ENCODE data around the gene PLEKHH1.

DNA sequence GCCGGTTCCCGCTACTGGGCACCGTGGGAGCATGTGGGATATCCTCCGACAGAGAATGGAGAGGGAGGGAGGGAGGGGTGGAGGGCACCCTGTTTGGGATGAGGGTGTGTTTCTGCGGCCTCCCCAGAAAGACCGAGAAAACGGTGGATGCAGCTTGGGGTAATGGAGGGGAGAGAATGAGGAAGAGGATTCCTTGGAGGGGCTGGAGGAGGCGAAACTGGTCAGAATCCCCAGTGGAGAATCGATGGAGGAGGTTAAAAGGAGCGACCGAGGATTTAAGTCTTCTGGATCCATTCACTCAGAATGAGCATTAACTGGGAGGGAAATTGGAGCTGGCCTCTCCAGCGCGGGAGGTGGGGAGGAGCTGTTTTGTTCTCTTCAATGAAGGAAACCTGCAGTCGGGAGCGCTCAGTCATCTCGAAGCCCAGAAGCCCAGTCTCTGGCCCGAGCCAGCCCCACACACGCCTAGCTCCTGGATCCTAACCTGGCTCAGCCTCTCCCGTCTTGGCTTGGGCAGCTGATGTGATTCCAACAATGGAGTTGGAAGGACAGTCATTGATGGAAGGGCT is 87.2 kb downstream of the PLEKHH1 start:
- TF ChIP-seq, protein P1, sequence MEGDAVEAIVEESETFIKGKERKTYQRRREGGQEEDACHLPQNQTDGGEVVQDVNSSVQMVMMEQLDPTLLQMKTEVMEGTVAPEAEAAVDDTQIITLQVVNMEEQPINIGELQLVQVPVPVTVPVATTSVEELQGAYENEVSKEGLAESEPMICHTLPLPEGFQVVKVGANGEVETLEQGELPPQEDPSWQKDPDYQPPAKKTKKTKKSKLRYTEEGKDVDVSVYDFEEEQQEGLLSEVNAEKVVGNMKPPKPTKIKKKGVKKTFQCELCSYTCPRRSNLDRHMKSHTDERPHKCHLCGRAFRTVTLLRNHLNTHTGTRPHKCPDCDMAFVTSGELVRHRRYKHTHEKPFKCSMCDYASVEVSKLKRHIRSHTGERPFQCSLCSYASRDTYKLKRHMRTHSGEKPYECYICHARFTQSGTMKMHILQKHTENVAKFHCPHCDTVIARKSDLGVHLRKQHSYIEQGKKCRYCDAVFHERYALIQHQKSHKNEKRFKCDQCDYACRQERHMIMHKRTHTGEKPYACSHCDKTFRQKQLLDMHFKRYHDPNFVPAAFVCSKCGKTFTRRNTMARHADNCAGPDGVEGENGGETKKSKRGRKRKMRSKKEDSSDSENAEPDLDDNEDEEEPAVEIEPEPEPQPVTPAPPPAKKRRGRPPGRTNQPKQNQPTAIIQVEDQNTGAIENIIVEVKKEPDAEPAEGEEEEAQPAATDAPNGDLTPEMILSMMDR (IDR thresholded peaks at IDR 0.05; ENCODE audit: insufficient read depth, low read depth, low read length) = no peak
- TF ChIP-seq EZH2 (IDR thresholded peaks at IDR 0.05; ENCODE audit: insufficient read depth, low read length) = no peak
